Measurements from ENCODE around the gene ZNF878. TPM values are rescaled to one million over a fixed set of nuclear protein-coding genes. Genes with fewer than 3 reads are reported as not detected.

ZNF878 gene
- polyA plus RNA-seq, 4 donors: 1.3 to 2.4 (median 2.0) TPM

- DNase-seq (ENCODE audit: low read depth in 4 of 4, low spot score in 2 of 4): peak; percentile 81 to 91 (median 90)
Observed at GRCh38 chr19:12035220-12036172, 17.3 kb downstream of the ZNF878 start, which contains the start of gene ZNF433. TSS of gene ZNF433 (minus strand) at chr19:12035679. CDS start at chr19:12035539, 140 bp downstream.

GRCh38 chr19:12034620-12035019 is 18.1 kb downstream of the ZNF878 start:
- peak in 1 of 4 donors; percentile 43 for DNase-seq (ENCODE audit: low read depth in 4 of 4, low spot score in 2 of 4)

GRCh38 chr19:12034198-12034597 is 18.6 kb downstream of the ZNF878 start:
- peak in 2 of 4 donors; percentile 31 to 53 for DNase-seq (ENCODE audit: low read depth in 4 of 4, low spot score in 2 of 4)

GRCh38 chr19:12015753-12016116 is 37.0 kb downstream of the ZNF878 start:
- no peak for DNase-seq (ENCODE audit: low read depth in 4 of 4, low spot score in 2 of 4)

- DNase-seq (ENCODE audit: low read depth in 4 of 4, low spot score in 2 of 4): no peak
Observed at GRCh38 chr19:12015015-12015752, 37.6 kb downstream of the ZNF878 start.

GRCh38 chr19:12000152-12000981 is 52.4 kb downstream of the ZNF878 start:
- no peak for DNase-seq (ENCODE audit: low read depth in 4 of 4, low spot score in 2 of 4)

- no peak for DNase-seq (ENCODE audit: low read depth in 4 of 4, low spot score in 2 of 4)
Observed at GRCh38 chr19:11995174-11995573, 57.6 kb downstream of the ZNF878 start.

Other genes with a start within 250 kb of the ZNF878 start
- gene ZNF440, start 238.7 kb downstream of the ZNF878 start, polyA plus RNA-seq (ENCODE audit: insufficient read length in 4 of 4): 10 to 100 TPM; 11.8 to 26.0 (median 16.2) TPM
- gene ZNF439, start 204.2 kb downstream of the ZNF878 start, polyA plus RNA-seq (ENCODE audit: insufficient read length in 4 of 4): 10 to 100 TPM; 17.0 to 30.8 (median 21.4) TPM
- 10 to 100 TPM; 14.1 to 32.2 (median 20.0) TPM for gene ZNF69, start 165.2 kb downstream of the ZNF878 start, polyA plus RNA-seq (ENCODE audit: insufficient read length in 4 of 4)
- 10 to 100 TPM; 12.5 to 29.1 (median 17.5) TPM for gene ZNF700, start 127.9 kb downstream of the ZNF878 start, polyA plus RNA-seq (ENCODE audit: insufficient read length in 4 of 4)
- gene ZNF763, start 87.9 kb downstream of the ZNF878 start, polyA plus RNA-seq (ENCODE audit: insufficient read length in 4 of 4): 10 to 100 TPM in 1 of 4 donors, 1 to 10 TPM in 3; 7.4 to 12.5 (median 8.3) TPM
- gene ZNF433, start 17.3 kb downstream of the ZNF878 start, polyA plus RNA-seq (ENCODE audit: insufficient read length in 4 of 4): 10 to 100 TPM; 13.8 to 25.6 (median 16.6) TPM
- 10 to 100 TPM; 23.3 to 35.3 (median 30.1) TPM for gene ZNF844, start 11.8 kb upstream of the ZNF878 start, polyA plus RNA-seq (ENCODE audit: insufficient read length in 4 of 4)
- 1 to 10 TPM; 3.3 to 9.9 (median 8.5) TPM for gene ZNF20, start 87.4 kb upstream of the ZNF878 start, polyA plus RNA-seq (ENCODE audit: insufficient read length in 4 of 4)
- gene ZNF625, start 103.8 kb upstream of the ZNF878 start, polyA plus RNA-seq (ENCODE audit: insufficient read length in 4 of 4): 10 to 100 TPM; 10.4 to 27.3 (median 16.0) TPM
- 10 to 100 TPM; 15.8 to 18.8 (median 18.0) TPM for gene ZNF136, start 110.1 kb upstream of the ZNF878 start, polyA plus RNA-seq (ENCODE audit: insufficient read length in 4 of 4)
- gene ZNF44, start 241.9 kb upstream of the ZNF878 start, polyA plus RNA-seq (ENCODE audit: insufficient read length in 4 of 4): 10 to 100 TPM; 47.3 to 60.3 (median 50.6) TPM

All from left renal cortex interstitium (tissue), 4 donors.